Thoracic aorta (tissue), 2 donors: Measurements from ENCODE around the gene BUD13. TPM values are rescaled to one million over a fixed set of nuclear protein-coding genes. Genes with fewer than 3 reads are reported as not detected.
A peak's percentile ranks its signal among the peaks of the same experiment; 100 is the strongest.

Source experiments
- ATAC-seq: fragments of 150-250 bp; one replicate; pipeline ENCODE4 v1.8.0; 2017; ENCODE audit warnings: low read depth; ENCODE audit not compliant: insufficient number of reproducible peaks, low FRiP score
- DNase-seq: peaks from one replicate; pipeline ENCODE4 v3.0.0-alpha.2; 2020; ENCODE audit warnings: low spot score
- H3K27ac ChIP-seq, 2 donors: fragments of 200-600 bp; sonication (generic); 1 replicate in 1 of 2; 2 replicates in 1 of 2; pipeline ENCODE4 v1.5.1; 2016; ENCODE audit warnings: mild to moderate bottlenecking in 2 of 2, moderate library complexity in 2 of 2
- H3K27me3 ChIP-seq: fragments of 200-600 bp; sonication (generic); replicated peaks from 2 replicates; pipeline ENCODE4 v1.6.0; 2016; ENCODE audit warnings: mild to moderate bottlenecking; ENCODE audit not compliant: insufficient read depth
- H3K36me3 ChIP-seq: fragments of 200-600 bp; sonication (generic); one replicate; pipeline ENCODE4 v1.5.1; 2016
- H3K4me1 ChIP-seq, 2 donors: fragments of 200-600 bp; sonication (generic); 1 replicate in 1 of 2; 2 replicates in 1 of 2; pipeline versions ENCODE4 v1.5.1 to v1.6.0; 2016; ENCODE audit warnings: low read depth in 2 of 2, mild to moderate bottlenecking in 1 of 2; ENCODE audit not compliant: control insufficient read depth in 1 of 2
- H3K4me3 ChIP-seq: fragments of 200-600 bp; sonication (generic); 2 replicates; pipeline ENCODE4 v1.5.1; 2016; ENCODE audit warnings: mild to moderate bottlenecking
- H3K9me3 ChIP-seq: fragments of 200-600 bp; sonication (generic); 2 replicates; pipeline ENCODE4 v1.5.1; 2016
- total RNA-seq, 2 donors: library from RNA; depleted of rRNA; stranded (reverse); fragments of >200 nt; gene quantifications; one replicate each; pipeline versions ENCODE4 v1.1.0 to v1.2.3, GENCODE V29; 2016
- TF ChIP-seq, protein P1 (sequence below): fragments of 200-600 bp; sonication (generic); IDR thresholded peaks from one replicate; pipeline ENCODE4 v1.5.1; 2019; ENCODE audit warnings: antibody characterized with exemption

The BUD13 gene
- total RNA-seq, 2 donors from 2014 or later: 5.8 to 12.5 TPM

- H3K4me1 ChIP-seq: peaks cover 2 to 16% of the 10 kb centered on the region in 2 donors
- H3K36me3 ChIP-seq: no peaks in the 10 kb centered on the region
- no peaks in the 10 kb centered on the region for H3K9me3 ChIP-seq
- H3K27ac ChIP-seq: no peak overlapping the region
- no peak for ATAC-seq
- no peak for DNase-seq
- TF ChIP-seq, protein P1, sequence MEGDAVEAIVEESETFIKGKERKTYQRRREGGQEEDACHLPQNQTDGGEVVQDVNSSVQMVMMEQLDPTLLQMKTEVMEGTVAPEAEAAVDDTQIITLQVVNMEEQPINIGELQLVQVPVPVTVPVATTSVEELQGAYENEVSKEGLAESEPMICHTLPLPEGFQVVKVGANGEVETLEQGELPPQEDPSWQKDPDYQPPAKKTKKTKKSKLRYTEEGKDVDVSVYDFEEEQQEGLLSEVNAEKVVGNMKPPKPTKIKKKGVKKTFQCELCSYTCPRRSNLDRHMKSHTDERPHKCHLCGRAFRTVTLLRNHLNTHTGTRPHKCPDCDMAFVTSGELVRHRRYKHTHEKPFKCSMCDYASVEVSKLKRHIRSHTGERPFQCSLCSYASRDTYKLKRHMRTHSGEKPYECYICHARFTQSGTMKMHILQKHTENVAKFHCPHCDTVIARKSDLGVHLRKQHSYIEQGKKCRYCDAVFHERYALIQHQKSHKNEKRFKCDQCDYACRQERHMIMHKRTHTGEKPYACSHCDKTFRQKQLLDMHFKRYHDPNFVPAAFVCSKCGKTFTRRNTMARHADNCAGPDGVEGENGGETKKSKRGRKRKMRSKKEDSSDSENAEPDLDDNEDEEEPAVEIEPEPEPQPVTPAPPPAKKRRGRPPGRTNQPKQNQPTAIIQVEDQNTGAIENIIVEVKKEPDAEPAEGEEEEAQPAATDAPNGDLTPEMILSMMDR: no peak
- H3K27me3 ChIP-seq: no peaks in the 10 kb centered on the region
- no peak overlapping the region for H3K4me3 ChIP-seq
These were observed 20.3 kb upstream of the BUD13 start for GRCh38 chr11:116792869-116793771.

DNA sequence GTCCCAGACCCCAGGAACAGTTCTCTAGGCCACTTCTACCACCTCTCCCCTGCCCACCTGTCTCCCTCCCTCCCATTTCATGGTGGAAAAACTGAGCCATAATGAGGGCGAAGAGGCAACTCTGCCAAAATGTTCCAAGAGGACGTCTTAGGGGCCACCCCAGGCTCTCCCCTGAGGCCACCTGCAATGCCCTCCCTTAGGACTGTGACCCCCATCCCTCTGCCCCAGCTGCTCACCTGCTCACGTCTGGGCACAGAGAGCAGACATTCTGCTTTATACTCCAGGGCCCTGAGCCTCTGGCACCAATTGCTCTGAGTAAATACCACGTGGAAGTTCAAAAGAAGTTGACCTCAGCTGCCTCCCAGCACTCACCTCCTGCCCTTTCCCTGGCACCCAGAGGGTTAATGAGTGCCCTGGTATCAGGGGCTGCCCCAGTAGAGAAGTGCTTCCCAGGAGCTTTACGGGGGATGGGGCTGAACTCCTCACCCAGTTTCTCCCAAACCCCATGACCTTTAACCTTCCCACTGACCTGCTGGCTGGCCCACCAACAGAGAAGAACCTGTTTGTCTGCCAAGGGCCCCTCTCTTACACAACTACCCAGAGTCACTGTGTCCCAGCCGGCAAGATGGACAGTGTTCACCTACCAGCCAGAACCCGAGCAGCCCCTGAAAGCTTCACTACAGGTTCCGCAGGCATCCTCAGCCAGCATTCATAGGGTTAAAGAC is 19.5 kb upstream of the BUD13 start:
- no peak overlapping the region for H3K27ac ChIP-seq
- peaks cover 2 to 17% of the 10 kb centered on the region in 2 donors for H3K4me1 ChIP-seq
- H3K36me3 ChIP-seq: no peaks in the 10 kb centered on the region
- TF ChIP-seq, protein P1: no peak
- no peak for DNase-seq
- no peaks in the 10 kb centered on the region for H3K9me3 ChIP-seq
- no peak overlapping the region for H3K4me3 ChIP-seq
- ATAC-seq: no peak
- no peaks in the 10 kb centered on the region for H3K27me3 ChIP-seq

DNA sequence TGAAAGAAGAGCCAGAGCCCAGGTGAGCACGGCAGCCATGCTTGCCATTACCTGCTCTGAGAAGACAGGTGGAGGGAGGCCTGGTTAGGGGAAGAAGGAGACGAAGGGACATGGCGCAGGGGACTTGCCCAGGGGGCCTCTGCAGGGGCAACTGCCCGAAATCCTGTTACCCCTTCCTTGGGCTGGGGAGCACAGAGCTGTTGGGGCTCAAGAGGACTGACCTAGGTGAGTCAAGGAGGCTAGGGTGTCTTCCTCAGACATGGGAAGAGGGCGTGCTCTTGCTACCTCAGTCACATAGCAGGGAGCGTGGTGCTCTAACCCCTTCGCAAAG is 19.0 kb upstream of the BUD13 start, which contains the start of gene APOA5:
APOA5 (minus strand) TSS at position 67 of the 331 bp plus-strand sequence; CDS start at position 48, 19 bp downstream.
- peak within 1 kb of the TSS; percentile 53 for H3K4me3 ChIP-seq
- TF ChIP-seq, protein P1: no peak
- no peak for DNase-seq

DNA sequence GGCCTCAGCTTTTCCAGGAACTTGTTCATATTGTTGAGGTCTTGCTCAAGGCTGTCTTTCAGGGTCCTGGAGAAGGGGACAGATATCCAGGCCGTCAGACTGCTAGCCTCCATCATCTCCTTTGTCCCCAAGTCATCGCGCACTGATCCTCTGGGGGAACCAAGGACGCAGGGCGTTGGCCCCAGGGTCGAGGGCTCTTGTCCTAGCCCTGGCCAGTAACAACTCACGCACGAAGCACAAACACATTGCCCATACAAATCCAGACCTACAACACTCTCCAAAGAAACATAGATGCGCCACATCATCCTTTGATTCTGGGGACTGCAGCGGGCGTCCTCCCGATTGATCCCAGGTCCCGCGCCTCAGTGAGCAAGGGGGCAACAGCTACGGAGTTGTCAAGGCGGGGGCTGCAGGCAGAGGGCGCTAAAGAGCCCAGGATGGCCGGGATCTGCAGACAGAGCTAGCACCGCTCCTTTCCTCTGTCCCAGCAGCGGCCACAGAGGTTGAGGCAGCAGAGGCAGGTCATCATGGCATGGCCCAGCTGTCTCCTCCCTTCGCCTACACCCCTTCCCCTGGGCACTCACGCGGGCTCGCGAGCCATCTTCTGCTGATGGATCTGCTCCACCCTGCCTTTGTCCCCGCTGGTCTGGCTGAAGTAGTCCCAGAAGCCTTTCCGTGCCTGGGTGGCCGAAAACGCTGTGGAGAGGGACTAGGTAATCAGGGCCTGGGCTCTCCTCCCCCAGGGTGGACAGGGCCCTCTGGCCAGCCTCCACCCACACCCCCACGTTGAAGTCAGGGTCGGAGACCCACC is 18.4 kb upstream of the BUD13 start:
- DNase-seq (peak; percentile 32), ATAC-seq (no peak)
- Histone ChIP-seq H3K9me3 (no peaks in the 10 kb centered on the region), H3K27me3 (no peaks in the 10 kb centered on the region), H3K4me3 (peak overlapping the region; percentile 53), H3K27ac (no peak overlapping the region), H3K4me1 (peaks cover 12 to 26% of the 10 kb centered on the region in 2 donors), H3K36me3 (no peaks in the 10 kb centered on the region)
- TF ChIP-seq, protein P1: peak; percentile 84

More for the DNA sequence above, 19.0 kb upstream of the BUD13 start, which contains the start of gene APOA5:
- Histone ChIP-seq H3K4me1 (peaks cover 6 to 22% of the 10 kb centered on the region in 2 donors), H3K36me3 (no peaks in the 10 kb centered on the region), H3K27ac (no peak within 1 kb of the TSS), H3K9me3 (no peaks in the 10 kb centered on the region), H3K27me3 (no peaks in the 10 kb centered on the region)
- ATAC-seq: no peak
